Activated T-helper 1 cell treated with Interleukin-2 at 50 U/mL for 16 hours (primary cell): ENCODE measurements around the gene DNTTIP2.
"Not testable (repeated sequence)": the region's sequence is repeated elsewhere in the genome, so short reads cannot be mapped to it uniquely, and the experiment has no call there.

Source experiments
- DNase-seq: peaks from one replicate; pipeline ENCODE4 v3.0.0-alpha.2; 2020; ENCODE audit warnings: low read depth

The DNTTIP2 gene

DNA sequence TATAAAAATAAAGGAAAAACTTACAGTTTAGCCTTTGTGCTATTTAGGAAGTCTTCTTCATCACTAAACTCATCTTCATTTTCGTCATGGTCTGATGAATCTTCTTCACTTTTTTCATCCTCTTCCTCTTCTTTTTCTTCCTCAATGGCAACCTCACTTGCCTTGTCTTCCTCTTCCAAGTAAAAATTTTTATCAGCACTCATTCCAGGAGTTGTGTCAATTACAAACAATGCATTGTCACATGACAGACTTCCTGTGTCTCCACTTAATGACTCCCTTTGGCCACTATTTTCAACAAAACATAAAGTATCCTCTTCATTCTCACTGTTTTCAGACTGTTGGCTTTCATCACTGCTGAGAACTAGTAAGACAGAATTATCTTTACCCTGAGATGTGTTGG lies 2.8 kb downstream of the DNTTIP2 start:
- no peak for DNase-seq

DNA sequence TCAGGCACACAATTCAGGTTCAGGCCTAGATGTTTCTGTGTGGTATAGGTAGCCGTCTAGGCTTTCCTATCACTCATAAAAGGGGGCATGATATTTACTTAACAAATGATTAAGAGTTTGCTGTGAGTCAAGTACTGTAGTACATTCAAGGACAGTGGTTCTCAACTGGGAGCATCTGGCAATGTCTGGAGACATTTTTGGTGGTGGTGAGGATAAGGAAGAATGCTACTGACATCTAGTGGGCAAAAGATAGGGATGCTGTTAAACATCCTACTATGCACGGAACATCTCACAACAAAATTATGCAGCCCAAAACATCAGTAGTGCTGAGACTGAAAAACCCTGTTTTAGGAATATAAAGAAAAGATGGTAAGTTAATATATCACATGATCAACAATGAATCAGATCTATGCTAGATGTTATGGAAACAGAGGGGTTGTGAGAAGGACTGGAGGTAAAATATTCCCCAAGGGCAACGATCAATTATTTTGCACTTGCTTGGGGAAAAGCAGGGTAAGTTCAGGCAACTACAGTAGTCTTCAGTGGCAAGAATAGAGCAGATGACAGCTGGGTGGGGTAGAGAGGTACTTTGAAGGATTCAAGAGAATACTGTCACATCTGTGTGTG lies 4.9 kb downstream of the DNTTIP2 start:
- DNase-seq: no peak

DNA sequence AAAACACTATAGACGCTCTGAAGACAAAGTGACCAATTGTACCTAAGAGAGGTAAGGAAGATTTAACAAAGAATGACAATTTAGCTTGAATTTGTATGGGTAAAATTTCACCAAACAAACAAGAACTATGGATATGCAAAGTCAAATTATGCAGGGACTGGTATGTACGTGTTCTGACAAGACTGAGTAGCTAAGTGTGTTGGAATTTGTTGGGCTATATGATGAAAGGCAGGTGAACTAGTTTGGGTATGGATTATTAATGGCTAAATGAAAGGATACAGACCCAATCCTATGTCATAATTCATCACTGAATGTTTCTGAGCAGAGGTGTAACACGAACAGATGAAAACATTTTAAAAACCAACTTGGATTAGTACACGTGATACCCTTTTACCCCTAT lies 7.6 kb downstream of the DNTTIP2 start:
- no peak for DNase-seq

DNA sequence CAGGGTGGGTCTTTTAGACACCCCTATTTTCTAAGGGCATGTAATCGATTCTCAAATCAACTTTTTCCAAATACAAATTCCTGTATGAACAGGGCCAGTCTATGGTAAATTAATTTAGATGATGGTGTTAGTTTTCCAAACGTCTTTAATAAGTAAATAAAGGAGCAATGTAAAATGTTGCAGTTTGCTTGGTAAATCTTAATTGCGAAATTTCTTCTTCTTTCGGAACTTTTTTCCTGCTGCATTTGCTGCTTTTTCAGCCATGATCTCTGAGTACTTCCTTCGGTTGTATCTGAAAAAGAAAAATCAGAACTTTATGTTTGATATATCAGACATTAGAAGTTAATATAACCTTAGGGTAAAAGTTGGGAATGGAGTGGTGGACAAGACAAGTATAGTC lies 9.4 kb downstream of the DNTTIP2 start:
- DNase-seq: no peak

- not testable (repeated sequence) for DNase-seq
These were observed 10.5 kb downstream of the DNTTIP2 start for GRCh38 chr1:93868492-93868891.

DNA sequence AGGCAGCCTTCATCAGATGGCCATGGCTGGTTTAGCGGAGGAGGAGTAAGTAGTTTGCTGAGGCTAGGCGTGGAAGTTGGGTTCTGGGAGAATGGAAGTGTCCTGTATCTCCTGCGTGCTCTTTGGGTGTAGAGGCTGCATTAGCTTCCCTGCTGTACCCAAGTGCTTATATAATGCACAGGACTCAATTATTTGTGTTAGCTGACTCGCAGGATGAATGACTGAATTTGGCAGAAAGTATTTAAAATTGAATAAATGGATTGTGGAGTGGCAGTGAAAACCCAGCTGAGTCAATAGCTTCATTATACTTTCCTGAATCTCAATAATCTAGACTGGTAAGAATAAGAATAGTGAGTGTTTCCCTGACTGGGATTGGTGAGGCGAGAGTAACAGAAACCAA lies 13.8 kb downstream of the DNTTIP2 start:
- no peak for DNase-seq

DNA sequence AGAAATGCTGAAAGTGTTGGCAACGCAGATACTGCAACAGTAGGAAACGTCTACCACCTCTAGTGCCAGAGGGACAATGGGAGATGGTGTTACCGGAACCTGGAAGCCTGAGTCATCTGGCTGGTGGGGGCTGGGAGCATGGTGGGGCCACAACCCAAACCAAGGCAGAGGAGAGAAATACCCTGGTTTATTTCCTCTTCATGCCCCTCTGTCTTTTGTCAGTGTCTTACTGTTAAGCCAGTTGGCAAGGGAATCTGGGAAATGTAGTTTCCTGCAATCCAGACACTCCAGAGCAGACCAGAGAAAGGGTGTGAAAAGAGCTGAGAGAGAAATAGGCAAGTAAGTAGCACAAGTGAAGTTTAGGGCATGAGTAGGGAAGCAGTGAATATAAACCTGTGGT lies 14.8 kb downstream of the DNTTIP2 start:
- DNase-seq: no peak

GRCh38 chr1:93857653-93858052 lies 21.4 kb downstream of the DNTTIP2 start:
- DNase-seq: not testable (repeated sequence)

DNA sequence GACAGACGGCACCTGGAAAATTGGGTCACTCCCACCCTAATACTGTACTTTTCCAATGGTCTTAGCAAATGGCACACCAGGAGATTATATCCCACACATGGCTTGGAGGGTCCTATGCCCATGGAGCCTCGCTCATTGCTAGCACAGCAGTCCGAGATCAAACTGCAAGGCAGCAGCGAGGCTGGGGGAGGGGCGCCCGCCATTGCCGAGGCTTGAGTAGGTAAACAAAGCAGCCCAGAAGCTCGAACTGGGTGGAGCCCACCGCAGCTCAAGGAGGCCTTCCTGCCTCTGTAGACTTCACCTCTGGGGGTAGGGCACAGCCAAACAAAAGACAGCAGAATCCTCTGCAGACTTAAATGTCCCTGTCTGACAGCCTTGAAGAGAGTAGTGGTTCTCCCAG lies 23.0 kb downstream of the DNTTIP2 start:
- not testable (repeated sequence) for DNase-seq

- DNase-seq: no peak
These were observed 25.1 kb downstream of the DNTTIP2 start for GRCh38 chr1:93853940-93854339.

GRCh38 chr1:93851878-93852277 lies 27.1 kb downstream of the DNTTIP2 start:
- DNase-seq: no peak

GRCh38 chr1:93851327-93851712 lies 27.7 kb downstream of the DNTTIP2 start:
- DNase-seq: no peak

- peak; percentile 16 for DNase-seq
These were observed 28.2 kb downstream of the DNTTIP2 start for GRCh38 chr1:93850687-93851326.

DNA sequence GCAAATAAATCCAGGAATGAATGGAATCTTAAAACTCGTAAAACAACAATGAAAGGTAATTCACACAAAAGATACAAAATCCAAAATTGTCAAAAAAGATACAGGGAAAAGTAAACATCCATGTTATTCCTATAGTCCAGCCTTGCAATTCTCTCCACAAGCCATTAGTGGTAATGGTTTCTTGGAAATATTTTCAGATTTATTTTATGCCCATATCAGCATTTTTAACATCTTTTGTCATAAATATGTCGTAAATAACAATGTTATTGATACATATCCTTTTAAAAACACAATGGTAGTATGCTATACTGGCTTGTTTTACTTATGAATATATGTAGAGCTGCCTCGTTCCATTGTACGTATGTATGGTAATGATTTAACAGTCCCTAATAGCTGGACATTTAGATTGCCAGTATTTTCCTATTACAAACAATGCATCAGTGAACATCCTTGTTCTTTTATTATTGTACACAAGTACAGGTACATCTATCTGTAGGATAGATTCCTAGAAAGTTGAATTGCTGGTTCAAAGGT lies 30.6 kb downstream of the DNTTIP2 start:
- DNase-seq: no peak

DNA sequence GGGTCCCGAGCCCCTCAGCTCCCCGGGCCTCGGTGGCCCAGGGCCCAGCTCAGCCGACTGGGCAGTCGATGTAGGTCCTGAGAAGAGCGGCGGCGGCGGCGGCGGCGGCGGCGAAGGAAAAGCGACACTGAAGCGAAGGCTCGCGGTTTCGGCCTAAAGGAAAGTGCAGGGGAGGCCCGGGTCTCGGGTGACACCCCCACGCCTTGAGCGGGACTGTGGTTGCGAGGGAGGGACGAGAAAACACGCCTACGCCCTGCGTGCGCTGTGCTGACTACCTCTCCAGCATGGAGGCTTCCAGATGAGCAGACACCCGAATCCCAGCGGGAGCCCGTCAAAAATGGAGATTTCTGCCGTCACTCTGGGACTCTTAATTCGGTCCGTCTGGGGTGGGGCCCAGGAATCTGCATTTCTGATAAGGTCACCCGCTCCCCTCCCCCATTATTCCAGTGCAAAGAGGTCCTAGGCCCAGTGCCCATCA lies 31.2 kb downstream of the DNTTIP2 start:
- DNase-seq: peak; percentile 56

DNA sequence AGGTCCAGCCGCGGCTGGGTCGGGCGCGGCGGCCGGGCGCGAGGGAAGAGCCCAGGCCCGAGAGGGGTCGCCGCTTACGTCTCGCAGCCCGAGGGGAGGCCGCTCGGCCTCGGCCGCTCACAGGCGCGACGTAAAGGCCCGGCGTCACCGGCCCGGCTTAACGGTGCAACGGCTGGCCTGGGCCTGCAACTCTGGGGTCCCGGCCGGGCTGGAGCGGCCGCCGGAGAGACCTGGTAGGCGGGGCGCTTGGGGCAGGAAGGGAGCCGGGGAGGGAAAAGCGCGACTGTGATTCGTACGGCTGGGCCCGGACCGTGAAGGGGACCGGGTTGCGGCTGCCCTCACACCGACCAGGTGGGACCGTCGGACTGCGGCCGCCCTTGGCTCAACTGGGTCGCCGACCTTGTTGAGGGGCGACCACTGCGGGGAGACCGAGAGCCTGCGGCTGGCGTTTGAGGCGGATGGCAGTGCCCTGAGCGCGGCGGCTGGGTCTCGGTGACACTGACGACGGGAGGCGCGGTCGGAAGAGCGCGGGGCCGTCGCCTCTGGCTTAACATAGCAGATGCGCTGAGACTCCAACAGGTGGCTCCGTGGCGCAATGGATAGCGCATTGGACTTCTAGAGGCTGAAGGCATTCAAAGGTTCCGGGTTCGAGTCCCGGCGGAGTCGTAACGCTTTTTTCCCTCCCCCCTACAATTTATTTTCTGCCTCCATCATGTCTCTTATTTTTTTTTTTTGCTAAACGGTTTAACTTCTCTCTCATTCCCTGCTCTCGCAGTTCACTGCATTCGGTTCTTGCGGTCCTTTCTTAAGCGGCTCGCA lies 31.8 kb downstream of the DNTTIP2 start:
- DNase-seq: peak; percentile 83

DNA sequence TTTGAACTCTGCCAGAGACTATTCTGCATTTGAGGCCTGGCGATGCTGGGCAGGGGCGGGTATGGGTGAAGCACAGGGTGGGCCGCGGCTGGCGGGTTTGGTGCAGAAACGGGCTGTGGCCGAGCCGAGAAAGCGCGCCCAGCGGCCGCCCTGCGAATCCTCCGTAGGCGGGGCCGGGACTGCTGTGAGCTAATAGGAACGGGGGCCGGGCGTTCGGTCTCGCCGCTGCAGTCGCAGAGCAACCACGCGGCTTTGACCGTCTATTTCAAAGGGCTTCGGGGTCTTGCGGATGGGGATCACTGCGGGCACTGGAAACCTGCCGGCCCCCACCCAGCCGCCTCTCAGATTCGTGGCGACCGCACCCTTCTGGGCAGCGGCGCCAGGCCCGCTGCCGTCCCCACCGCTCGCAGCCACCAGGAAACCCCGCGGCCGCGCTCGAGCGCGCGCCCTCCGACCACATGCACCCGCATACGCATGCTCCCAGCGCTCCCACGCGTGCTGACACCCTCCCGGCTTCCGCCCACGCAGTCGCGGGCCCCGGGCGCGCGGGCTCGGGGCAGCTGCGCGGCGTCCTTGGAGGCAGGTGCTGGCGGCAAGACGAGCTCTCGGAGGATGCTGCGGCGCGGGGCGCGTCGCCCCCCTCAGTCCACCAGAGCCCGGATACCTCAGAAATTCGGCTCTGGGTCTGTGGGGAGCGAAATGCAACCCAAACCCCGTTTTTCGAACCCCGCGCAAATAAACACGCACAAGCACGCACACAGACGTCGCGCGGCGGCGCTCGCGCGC lies 32.6 kb downstream of the DNTTIP2 start:
- peak; percentile 80 for DNase-seq

DNA sequence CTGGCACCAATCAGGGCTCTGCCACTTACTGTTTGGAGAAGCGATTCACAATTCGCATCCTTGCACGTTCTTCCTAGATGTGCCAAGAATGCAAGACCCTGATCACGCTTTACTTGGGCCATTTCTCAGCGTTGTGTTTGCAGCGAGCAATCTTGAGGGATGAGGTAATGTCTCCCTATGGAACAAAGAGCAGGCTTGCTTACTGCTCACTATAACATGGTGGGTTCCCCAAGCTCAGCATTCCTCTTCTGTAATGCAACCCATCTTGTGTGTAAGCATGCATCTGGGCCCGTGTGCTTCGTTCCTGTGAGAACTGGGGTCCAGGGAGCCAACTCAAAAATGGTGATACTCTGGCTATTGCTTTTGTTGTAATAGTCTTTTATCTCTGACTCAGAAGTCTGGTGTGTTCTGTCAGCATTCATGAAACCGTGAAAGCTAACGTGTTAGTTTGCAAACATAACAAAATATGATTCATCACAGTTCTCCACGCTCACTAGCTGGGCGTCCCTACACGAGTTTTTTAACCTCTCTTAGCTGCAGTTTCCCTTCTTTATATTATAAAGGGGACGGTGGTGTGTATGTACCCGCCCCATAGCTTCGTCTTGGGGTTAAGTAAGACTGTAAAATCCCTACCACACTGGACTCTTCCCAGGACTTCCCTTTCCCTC lies 33.3 kb downstream of the DNTTIP2 start:
- DNase-seq: no peak

DNA sequence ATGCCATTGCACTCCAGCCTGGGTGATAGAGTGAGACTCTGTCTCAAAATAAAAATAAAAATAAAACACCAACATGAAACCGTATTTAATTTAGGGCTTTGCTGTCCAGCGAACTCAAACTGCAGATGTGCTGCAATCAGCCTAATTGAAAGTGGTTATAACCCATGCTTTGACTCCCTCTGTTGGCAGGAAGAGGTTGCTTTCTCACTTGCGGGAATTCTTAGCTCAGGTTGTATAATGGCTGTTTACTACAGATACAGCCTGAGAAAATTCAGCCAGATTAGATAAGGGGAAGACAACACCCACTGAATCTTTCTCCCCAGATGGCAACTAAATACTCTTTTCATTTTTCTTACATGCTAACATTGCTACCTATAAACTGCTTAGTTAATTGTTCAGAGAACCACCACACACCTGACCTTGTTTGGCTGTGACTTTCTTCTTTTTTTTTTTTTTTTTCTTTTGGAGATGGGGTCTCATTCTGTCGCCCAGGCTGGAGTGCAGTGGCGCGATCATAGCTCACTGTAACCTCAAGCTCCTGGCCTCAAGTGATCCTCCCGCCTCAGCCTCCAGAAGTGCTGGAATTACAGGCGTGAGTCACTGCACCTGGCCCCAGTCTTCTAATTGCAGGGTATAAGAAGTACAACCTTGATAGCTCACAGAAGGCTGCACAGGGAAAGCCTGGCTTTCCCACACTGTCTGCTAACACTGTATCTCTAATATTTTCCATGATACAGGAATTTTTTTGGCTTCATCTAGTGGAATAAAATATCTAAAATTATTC lies 34.6 kb downstream of the DNTTIP2 start:
- DNase-seq: no peak

DNA sequence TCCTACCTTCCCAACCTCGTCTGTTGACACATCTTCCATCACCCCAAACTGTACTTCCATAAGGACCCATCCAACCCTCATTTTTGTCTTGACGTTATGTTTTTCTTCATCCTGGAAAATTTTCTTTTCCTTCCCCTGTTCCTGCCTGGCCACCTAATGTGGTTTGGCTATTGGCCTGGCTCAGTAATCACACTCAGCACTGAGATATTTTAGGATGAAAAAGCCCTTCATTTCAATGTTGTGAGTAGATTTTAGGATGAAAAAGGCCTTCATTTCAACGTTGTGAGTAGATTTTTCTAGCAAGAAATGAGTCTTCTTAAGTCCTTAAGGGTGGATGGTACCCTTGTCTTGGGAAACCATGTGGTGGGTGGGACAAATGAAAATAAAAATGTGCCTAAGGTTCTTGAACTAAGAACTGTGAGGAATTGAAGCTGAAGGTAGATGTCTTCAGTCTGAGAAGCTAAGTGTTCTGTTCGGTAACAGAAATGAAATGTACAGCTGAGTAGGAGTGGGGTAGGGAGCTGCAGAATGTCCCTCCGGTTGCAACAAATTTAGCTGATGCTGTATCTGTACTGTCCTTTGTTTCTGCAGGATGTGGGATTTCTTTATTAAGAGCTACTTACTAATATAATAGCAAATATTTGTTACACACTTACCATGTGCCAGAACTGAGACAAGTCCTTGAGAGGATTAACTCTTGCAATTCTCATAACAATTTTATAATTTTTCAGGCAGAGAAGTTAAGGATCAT lies 36.1 kb downstream of the DNTTIP2 start:
- DNase-seq: no peak
